ENCODE data around the gene HSPA1B.

DNA sequence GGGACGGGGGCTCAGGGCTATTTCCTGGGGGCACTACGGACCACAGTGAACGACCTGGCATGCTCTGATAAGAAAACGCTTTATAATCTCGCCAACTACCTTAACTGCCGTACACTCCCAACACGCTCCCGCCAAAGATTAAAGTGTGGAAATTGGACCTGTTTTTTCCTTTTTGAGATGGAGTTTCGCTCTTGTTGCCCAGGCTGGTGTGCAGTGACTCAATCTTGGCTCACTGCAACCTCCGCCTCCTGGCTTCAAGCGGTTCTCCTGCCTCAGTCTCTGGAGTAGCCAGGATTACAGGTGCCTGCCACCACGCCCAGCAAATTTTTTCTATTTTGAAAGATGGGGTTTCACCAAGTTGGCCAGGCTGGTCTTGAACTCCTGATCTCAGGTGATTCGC is 51.6 kb downstream of the HSPA1B start:
- TF ChIP-seq MXI1 (conservative IDR thresholded peaks at IDR 0.05; ENCODE audit: poor library complexity, severe bottlenecking) (no peak), EZH2 (IDR thresholded peaks at IDR 0.05; ENCODE audit: borderline replicate concordance, insufficient read depth, low read length, poor library complexity, severe bottlenecking) (no peak), RAD21 (conservative IDR thresholded peaks at IDR 0.05) (no peak)
- TF ChIP-seq, protein P1, sequence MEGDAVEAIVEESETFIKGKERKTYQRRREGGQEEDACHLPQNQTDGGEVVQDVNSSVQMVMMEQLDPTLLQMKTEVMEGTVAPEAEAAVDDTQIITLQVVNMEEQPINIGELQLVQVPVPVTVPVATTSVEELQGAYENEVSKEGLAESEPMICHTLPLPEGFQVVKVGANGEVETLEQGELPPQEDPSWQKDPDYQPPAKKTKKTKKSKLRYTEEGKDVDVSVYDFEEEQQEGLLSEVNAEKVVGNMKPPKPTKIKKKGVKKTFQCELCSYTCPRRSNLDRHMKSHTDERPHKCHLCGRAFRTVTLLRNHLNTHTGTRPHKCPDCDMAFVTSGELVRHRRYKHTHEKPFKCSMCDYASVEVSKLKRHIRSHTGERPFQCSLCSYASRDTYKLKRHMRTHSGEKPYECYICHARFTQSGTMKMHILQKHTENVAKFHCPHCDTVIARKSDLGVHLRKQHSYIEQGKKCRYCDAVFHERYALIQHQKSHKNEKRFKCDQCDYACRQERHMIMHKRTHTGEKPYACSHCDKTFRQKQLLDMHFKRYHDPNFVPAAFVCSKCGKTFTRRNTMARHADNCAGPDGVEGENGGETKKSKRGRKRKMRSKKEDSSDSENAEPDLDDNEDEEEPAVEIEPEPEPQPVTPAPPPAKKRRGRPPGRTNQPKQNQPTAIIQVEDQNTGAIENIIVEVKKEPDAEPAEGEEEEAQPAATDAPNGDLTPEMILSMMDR (IDR thresholded peaks at IDR 0.05; ENCODE audit: poor library complexity, severe bottlenecking): no peak

Measured in neural cell (in vitro differentiated cells).